ENCODE data around the gene TM4SF4. TPM values are rescaled to one million over a fixed set of nuclear protein-coding genes. Genes with fewer than 3 reads are reported as not detected.

TM4SF4 gene
- total RNA-seq, 1 donor from 2014 or later: not detected

GRCh38 chr3:149479621-149480325 lies 5.3 kb downstream of the TM4SF4 start:
- no peak for DNase-seq (ENCODE audit: low spot score)
- no peak overlapping the region for H3K27ac Mint-ChIP-seq
- no peaks in the 10 kb centered on the region for H3K36me3 Mint-ChIP-seq (ENCODE audit: low read depth)
- intact Hi-C loops (cut with micrococcal nuclease): loop anchor here (1.0 kb wide), 2 partner anchors 86 to 127 kb away; no protein-coding TSS in a partner anchor
- no peak overlapping the region for H3K4me3 Mint-ChIP-seq
- H3K4me1 Mint-ChIP-seq (ENCODE audit: low read depth): no peaks in the 10 kb centered on the region
- peaks cover 2% of the 10 kb centered on the region for H3K27me3 Mint-ChIP-seq (ENCODE audit: insufficient read depth)
- H3K9me3 Mint-ChIP-seq: no peaks in the 10 kb centered on the region

DNA sequence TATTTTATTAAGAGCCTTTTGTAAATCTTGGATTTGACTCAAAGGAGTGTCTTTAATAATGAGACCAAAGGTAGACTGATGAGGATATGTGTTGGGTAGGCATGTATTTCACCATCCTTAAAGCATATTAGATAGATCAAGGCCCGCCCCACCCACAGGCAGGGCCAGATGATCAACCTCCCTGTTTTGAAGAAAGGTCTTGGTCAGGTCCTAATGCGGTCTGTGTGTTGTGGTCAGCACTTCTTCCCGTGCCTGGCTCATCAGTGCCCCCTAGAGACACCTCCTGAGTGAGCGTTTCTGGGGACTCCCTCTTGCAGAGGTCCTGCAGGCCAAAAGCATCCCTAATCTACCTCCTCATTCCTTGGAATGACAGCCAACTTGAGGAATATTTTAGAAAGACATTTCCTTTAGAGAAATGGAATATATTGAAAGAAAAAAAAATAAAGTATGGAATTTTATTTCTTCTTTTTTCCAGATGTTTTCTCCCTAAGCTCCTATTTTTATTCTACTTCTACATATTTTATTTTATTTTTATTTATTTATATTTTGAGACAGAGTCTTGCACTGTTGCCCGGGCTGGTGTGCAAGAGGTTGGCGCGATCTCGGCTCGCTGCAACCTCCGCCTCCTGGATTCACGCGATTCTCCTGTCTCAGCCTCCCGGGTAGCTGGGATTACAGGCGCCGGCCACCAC lies 6.0 kb downstream of the TM4SF4 start:
- H3K9me3 Mint-ChIP-seq: no peaks in the 10 kb centered on the region
- peaks cover 2% of the 10 kb centered on the region for H3K27me3 Mint-ChIP-seq (ENCODE audit: insufficient read depth)
- intact Hi-C loops (cut with micrococcal nuclease): loop anchor here (1.0 kb wide), 2 partner anchors 87 to 128 kb away; no protein-coding TSS in a partner anchor
- H3K4me1 Mint-ChIP-seq (ENCODE audit: low read depth): no peaks in the 10 kb centered on the region
- H3K27ac Mint-ChIP-seq: no peak overlapping the region
- DNase-seq (ENCODE audit: low spot score): peak; percentile 16
- H3K4me3 Mint-ChIP-seq: no peak overlapping the region
- H3K36me3 Mint-ChIP-seq (ENCODE audit: low read depth): no peaks in the 10 kb centered on the region

GRCh38 chr3:149481056-149481455 lies 6.6 kb downstream of the TM4SF4 start:
- Mint-ChIP-seq H3K9me3 (no peaks in the 10 kb centered on the region), H3K4me1 (ENCODE audit: low read depth) (no peaks in the 10 kb centered on the region), H3K4me3 (no peak overlapping the region), H3K27ac (no peak overlapping the region), H3K36me3 (ENCODE audit: low read depth) (no peaks in the 10 kb centered on the region), H3K27me3 (ENCODE audit: insufficient read depth) (peaks cover 2% of the 10 kb centered on the region)
- no peak for DNase-seq (ENCODE audit: low spot score)
- intact Hi-C loops (cut with micrococcal nuclease): no loop called here

DNA sequence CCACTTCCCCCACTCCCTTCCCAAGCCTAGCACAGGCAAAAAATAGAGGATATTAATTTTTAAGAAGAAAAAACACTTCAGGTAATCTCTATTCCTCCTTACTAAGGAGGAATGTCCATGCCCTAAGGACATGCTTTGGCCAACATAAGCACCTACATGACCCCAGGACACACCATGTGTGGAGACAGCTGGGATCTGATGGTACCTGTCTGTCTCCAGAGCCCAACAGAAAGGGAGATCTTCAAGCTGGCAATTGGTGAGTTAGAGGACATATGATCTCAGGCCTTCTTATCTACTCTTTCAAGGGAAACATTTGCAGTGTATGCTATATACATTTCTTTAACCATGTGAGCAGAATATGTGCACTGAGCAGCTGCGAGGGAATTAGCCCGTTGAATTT lies 7.0 kb downstream of the TM4SF4 start:
- intact Hi-C loops (cut with micrococcal nuclease): no loop called here
- Mint-ChIP-seq H3K36me3 (ENCODE audit: low read depth) (no peaks in the 10 kb centered on the region), H3K9me3 (no peaks in the 10 kb centered on the region), H3K4me3 (no peak overlapping the region), H3K27me3 (ENCODE audit: insufficient read depth) (peaks cover 2% of the 10 kb centered on the region), H3K4me1 (ENCODE audit: low read depth) (no peaks in the 10 kb centered on the region), H3K27ac (no peak overlapping the region)
- no peak for DNase-seq (ENCODE audit: low spot score)

GRCh38 chr3:149486726-149487125 lies 12.2 kb downstream of the TM4SF4 start:
- H3K27ac Mint-ChIP-seq: no peak overlapping the region
- no peaks in the 10 kb centered on the region for H3K9me3 Mint-ChIP-seq
- no peak for DNase-seq (ENCODE audit: low spot score)
- H3K27me3 Mint-ChIP-seq (ENCODE audit: insufficient read depth): peaks cover 8% of the 10 kb centered on the region
- no peaks in the 10 kb centered on the region for H3K36me3 Mint-ChIP-seq (ENCODE audit: low read depth)
- no peaks in the 10 kb centered on the region for H3K4me1 Mint-ChIP-seq (ENCODE audit: low read depth)
- intact Hi-C loops (cut with micrococcal nuclease): no loop called here
- H3K4me3 Mint-ChIP-seq: no peak overlapping the region

- H3K27me3 Mint-ChIP-seq (ENCODE audit: insufficient read depth): peaks cover 12% of the 10 kb centered on the region
- H3K36me3 Mint-ChIP-seq (ENCODE audit: low read depth): no peaks in the 10 kb centered on the region
- no peak for DNase-seq (ENCODE audit: low spot score)
- no peak overlapping the region for H3K4me3 Mint-ChIP-seq
- intact Hi-C loops (cut with micrococcal nuclease): no loop called here
- H3K4me1 Mint-ChIP-seq (ENCODE audit: low read depth): no peaks in the 10 kb centered on the region
- no peak overlapping the region for H3K27ac Mint-ChIP-seq
- no peaks in the 10 kb centered on the region for H3K9me3 Mint-ChIP-seq
These were observed 13.2 kb downstream of the TM4SF4 start for GRCh38 chr3:149487598-149488197.

- DNase-seq (ENCODE audit: low spot score): no peak
- Mint-ChIP-seq H3K27ac (no peak overlapping the region), H3K9me3 (no peaks in the 10 kb centered on the region), H3K27me3 (ENCODE audit: insufficient read depth) (peaks cover 12% of the 10 kb centered on the region), H3K4me1 (ENCODE audit: low read depth) (no peaks in the 10 kb centered on the region), H3K36me3 (ENCODE audit: low read depth) (no peaks in the 10 kb centered on the region), H3K4me3 (no peak overlapping the region)
- intact Hi-C loops (cut with micrococcal nuclease): no loop called here
These were observed 14.7 kb downstream of the TM4SF4 start for GRCh38 chr3:149489060-149489690.

- Mint-ChIP-seq H3K36me3 (ENCODE audit: low read depth) (no peaks in the 10 kb centered on the region), H3K27ac (no peak overlapping the region), H3K4me3 (no peak overlapping the region), H3K9me3 (no peaks in the 10 kb centered on the region), H3K4me1 (ENCODE audit: low read depth) (no peaks in the 10 kb centered on the region), H3K27me3 (ENCODE audit: insufficient read depth) (peaks cover 12% of the 10 kb centered on the region)
- no peak for DNase-seq (ENCODE audit: low spot score)
- intact Hi-C loops (cut with micrococcal nuclease): loop anchor here (5.0 kb wide), 2 partner anchors 227 to 282 kb away; no protein-coding TSS in a partner anchor
These were observed 15.9 kb downstream of the TM4SF4 start for GRCh38 chr3:149490260-149490971.

GRCh38 chr3:149493315-149494021 lies 19.0 kb downstream of the TM4SF4 start:
- Mint-ChIP-seq H3K9me3 (no peaks in the 10 kb centered on the region), H3K27ac (no peak overlapping the region), H3K4me3 (no peak overlapping the region), H3K36me3 (ENCODE audit: low read depth) (no peaks in the 10 kb centered on the region), H3K27me3 (ENCODE audit: insufficient read depth) (peaks cover 19% of the 10 kb centered on the region), H3K4me1 (ENCODE audit: low read depth) (no peaks in the 10 kb centered on the region)
- intact Hi-C loops (cut with micrococcal nuclease): loop anchor here (1.0 to 5.0 kb wide), 3 partner anchors 224 to 315 kb away; no protein-coding TSS in a partner anchor
- DNase-seq (ENCODE audit: low spot score): no peak

GRCh38 chr3:149494022-149494758 lies 19.7 kb downstream of the TM4SF4 start:
- Mint-ChIP-seq H3K4me1 (ENCODE audit: low read depth) (no peaks in the 10 kb centered on the region), H3K27ac (no peak overlapping the region), H3K4me3 (no peak overlapping the region), H3K27me3 (ENCODE audit: insufficient read depth) (peaks cover 22% of the 10 kb centered on the region), H3K9me3 (no peaks in the 10 kb centered on the region), H3K36me3 (ENCODE audit: low read depth) (no peaks in the 10 kb centered on the region)
- DNase-seq (ENCODE audit: low spot score): peak; percentile 19
- intact Hi-C loops (cut with micrococcal nuclease): loop anchor here (1.0 to 5.0 kb wide), 3 partner anchors 223 to 314 kb away; no protein-coding TSS in a partner anchor

DNA sequence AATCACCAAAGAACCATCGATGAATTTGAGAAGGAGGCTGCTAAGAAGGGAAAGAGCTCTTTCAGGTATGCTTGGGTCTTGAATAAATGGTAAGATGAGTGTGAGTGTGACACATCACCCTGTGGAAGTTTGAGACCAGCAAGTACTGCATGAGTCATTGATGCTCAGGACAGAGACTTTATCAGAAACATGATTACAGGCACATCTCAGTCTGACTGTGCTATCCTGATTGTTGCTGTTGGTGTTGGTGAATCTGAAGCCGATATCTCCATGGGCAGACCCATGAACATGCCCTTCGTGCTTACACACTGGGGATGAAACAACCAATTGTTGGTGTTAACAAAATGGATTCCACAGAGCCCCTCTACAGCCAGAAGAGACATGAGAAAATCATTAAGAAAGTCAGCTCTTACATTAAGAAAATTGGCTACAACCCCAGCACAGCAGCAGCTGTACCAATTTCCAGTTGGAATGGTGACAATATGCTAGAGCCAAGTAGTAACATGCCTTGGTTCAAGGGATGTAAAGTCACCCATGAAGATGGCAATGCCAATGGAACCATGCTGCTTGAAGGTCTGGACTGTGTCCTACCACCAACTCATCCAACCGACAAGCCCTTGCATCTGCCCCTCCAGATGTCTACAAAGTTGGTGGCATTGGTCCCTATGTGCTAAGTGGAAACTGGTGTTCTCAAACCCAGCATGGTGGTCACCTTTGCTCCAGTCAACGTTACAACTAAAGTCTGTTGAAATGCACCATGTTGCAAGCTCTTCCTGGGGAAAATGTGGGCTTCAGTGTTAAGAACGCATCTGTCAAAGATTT lies 20.5 kb downstream of the TM4SF4 start:
- Mint-ChIP-seq H3K36me3 (ENCODE audit: low read depth) (no peaks in the 10 kb centered on the region), H3K4me1 (ENCODE audit: low read depth) (no peaks in the 10 kb centered on the region), H3K27ac (no peak overlapping the region), H3K4me3 (no peak overlapping the region), H3K27me3 (ENCODE audit: insufficient read depth) (peaks cover 22% of the 10 kb centered on the region), H3K9me3 (no peaks in the 10 kb centered on the region)
- intact Hi-C loops (cut with micrococcal nuclease): loop anchor here (1.0 to 5.0 kb wide), 3 partner anchors 222 to 313 kb away; no protein-coding TSS in a partner anchor
- DNase-seq (ENCODE audit: low spot score): no peak
